SKM-1 (cell line): ENCODE data around the gene ANKS1B.
"Not testable (repeated sequence)": the region's sequence is repeated elsewhere in the genome, so short reads cannot be mapped to it uniquely, and the experiment has no call there.

Experiments used
- DNase-seq: peaks from one replicate; lab custom pipeline; 2025; ENCODE audit not compliant: unreplicated experiment; lab: John Stamatoyannopoulos, UW

ANKS1B gene

GRCh38 chr12:99284161-99284560 lies 700.6 kb downstream of the ANKS1B start:
- DNase-seq = no peak

- no peak for DNase-seq
Measured at GRCh38 chr12:99282624-99283023, 702.1 kb downstream of the ANKS1B start.

GRCh38 chr12:99282086-99282485 lies 702.6 kb downstream of the ANKS1B start:
- no peak for DNase-seq

- no peak for DNase-seq
Measured at GRCh38 chr12:99281277-99281676, 703.5 kb downstream of the ANKS1B start.

GRCh38 chr12:99278899-99279298 lies 705.8 kb downstream of the ANKS1B start:
- DNase-seq = no peak

- DNase-seq = no peak
Measured at GRCh38 chr12:99277591-99278379, 707.0 kb downstream of the ANKS1B start.

- DNase-seq = no peak
Measured at GRCh38 chr12:99271071-99271470, 713.7 kb downstream of the ANKS1B start.

- DNase-seq = no peak
Measured at GRCh38 chr12:99267038-99267437, 717.7 kb downstream of the ANKS1B start.

- no peak for DNase-seq
Measured at GRCh38 chr12:99265648-99266047, 719.1 kb downstream of the ANKS1B start.

GRCh38 chr12:99261256-99261655 lies 723.5 kb downstream of the ANKS1B start:
- no peak for DNase-seq

- no peak for DNase-seq
Measured at GRCh38 chr12:99260456-99260996, 724.2 kb downstream of the ANKS1B start.

GRCh38 chr12:99259040-99259934 lies 725.4 kb downstream of the ANKS1B start:
- DNase-seq = no peak

- no peak for DNase-seq
Measured at GRCh38 chr12:99257672-99258071, 727.1 kb downstream of the ANKS1B start.

GRCh38 chr12:99253068-99253467 lies 731.7 kb downstream of the ANKS1B start:
- DNase-seq = no peak

GRCh38 chr12:99250091-99250490 lies 734.6 kb downstream of the ANKS1B start:
- no peak for DNase-seq

- DNase-seq = no peak
Measured at GRCh38 chr12:99249543-99249942, 735.2 kb downstream of the ANKS1B start.

- DNase-seq = not testable (repeated sequence)
Measured at GRCh38 chr12:99237907-99238538, 746.7 kb downstream of the ANKS1B start.

GRCh38 chr12:99235381-99235780 lies 749.4 kb downstream of the ANKS1B start:
- no peak for DNase-seq

- no peak for DNase-seq
Measured at GRCh38 chr12:99234702-99235101, 750.0 kb downstream of the ANKS1B start.

- DNase-seq = no peak
Measured at GRCh38 chr12:99232324-99232723, 752.4 kb downstream of the ANKS1B start.

GRCh38 chr12:99231031-99231430 lies 753.7 kb downstream of the ANKS1B start:
- no peak for DNase-seq
